ENCODE measurements around the gene TRAFD1. TPM values are rescaled to one million over a fixed set of nuclear protein-coding genes. Genes with fewer than 3 reads are reported as not detected.
A peak's percentile ranks its signal among the peaks of the same experiment; 100 is the strongest.

TRAFD1 gene
- total RNA-seq, 1 experiment from 2014 or later, result 25.5 TPM

- BruUV-seq (replicated peaks), result no TSS peak
- Histone ChIP-seq H3K9me2 (ENCODE audit: insufficient read depth) (no peaks in the 10 kb centered on the region), H3K27me3 (ENCODE audit: insufficient read depth, low read length) (no peaks in the 10 kb centered on the region), H3K27ac (ENCODE audit: low read depth, low read length) (no peak overlapping the region), H4K20me1 (ENCODE audit: insufficient read depth) (no peaks in the 10 kb centered on the region), H3K4me3 (replicated peaks in 1 of 2; ENCODE audit: low read depth in 1 of 2, low read length in 2 of 2) (no peak overlapping the region), H3K4me1 (ENCODE audit: control insufficient read depth in 1 of 2, insufficient read depth in 2 of 2, low read length in 2 of 2) (no peaks in the 10 kb centered on the region), H3K36me3 (ENCODE audit: control insufficient read depth in 1 of 2, insufficient read depth in 2 of 2, low read length in 2 of 2) (peaks cover 0 to 4% of the 10 kb centered on the region in 2 experiments; a peak in 1 of 4 replicates), H3K9ac (ENCODE audit: low read length) (no peak overlapping the region), H2AFZ (ENCODE audit: low read depth, low read length, poor library complexity, severe bottlenecking) (no peak overlapping the region), H3K79me2 (ENCODE audit: insufficient read depth, low read length) (no peaks in the 10 kb centered on the region), H3K9me3 (ENCODE audit: control insufficient read depth in 1 of 2, insufficient read depth in 1 of 2, low read depth in 1 of 2, low read length in 2 of 2) (no peaks in the 10 kb centered on the region), H3K4me2 (ENCODE audit: low read length) (no peak overlapping the region)
- peak in 1 of 3 experiments; percentile 9; a peak in 1 of 6 replicates for TF ChIP-seq CTCF (IDR thresholded peaks at IDR 0.05 in 2 of 3, conservative IDR thresholded peaks at IDR 0.05 in 1 of 3; ENCODE audit: borderline replicate concordance in 1 of 3, insufficient read depth in 1 of 3, low read depth in 2 of 3, low read length in 2 of 3)
- no peak for TF ChIP-seq ELF1 (IDR thresholded peaks at IDR 0.05; ENCODE audit: borderline replicate concordance, low read depth)
- no peak for DNase-seq (ENCODE audit: low read depth, low spot score)
- ATAC-seq, result no peak
- POLR2A ChIA-PET, result no interaction called here
- intact Hi-C loops (cut with micrococcal nuclease), result no loop called here
- CTCF ChIA-PET, result no interaction called here
- RAD21 ChIA-PET (ENCODE audit: low non-redundant PET in 1 of 2, low total read pairs in 2 of 2, uncharacterized antibody in 2 of 2, unreplicated experiment in 2 of 2), result interaction anchor here in 1 of 2 experiments (0.7 kb wide), 1 partner anchor 17 kb away, joined by 3 read pairs; no protein-coding TSS in a partner anchor
These were observed 54.6 kb downstream of the TRAFD1 start for GRCh38 chr12:112179916-112180315.

- POLR2A ChIA-PET, result no interaction called here
- Histone ChIP-seq H3K27me3 (ENCODE audit: insufficient read depth, low read length) (no peaks in the 10 kb centered on the region), H3K4me3 (replicated peaks in 1 of 2; ENCODE audit: low read depth in 1 of 2, low read length in 2 of 2) (no peak overlapping the region), H3K9me3 (ENCODE audit: control insufficient read depth in 1 of 2, insufficient read depth in 1 of 2, low read depth in 1 of 2, low read length in 2 of 2) (no peaks in the 10 kb centered on the region), H2AFZ (ENCODE audit: low read depth, low read length, poor library complexity, severe bottlenecking) (no peak overlapping the region), H3K36me3 (ENCODE audit: control insufficient read depth in 1 of 2, insufficient read depth in 2 of 2, low read length in 2 of 2) (peaks cover 0 to 4% of the 10 kb centered on the region in 2 experiments; a peak in 1 of 4 replicates), H3K4me2 (ENCODE audit: low read length) (no peak overlapping the region), H3K9ac (ENCODE audit: low read length) (no peak overlapping the region), H3K27ac (ENCODE audit: low read depth, low read length) (no peak overlapping the region), H3K4me1 (ENCODE audit: control insufficient read depth in 1 of 2, insufficient read depth in 2 of 2, low read length in 2 of 2) (no peaks in the 10 kb centered on the region), H3K9me2 (ENCODE audit: insufficient read depth) (no peaks in the 10 kb centered on the region), H3K79me2 (ENCODE audit: insufficient read depth, low read length) (no peaks in the 10 kb centered on the region), H4K20me1 (ENCODE audit: insufficient read depth) (no peaks in the 10 kb centered on the region)
- intact Hi-C loops (cut with micrococcal nuclease), result no loop called here
- RAD21 ChIA-PET (ENCODE audit: low non-redundant PET in 1 of 2, low total read pairs in 2 of 2, uncharacterized antibody in 2 of 2, unreplicated experiment in 2 of 2), result interaction anchor here in 1 of 2 experiments (0.7 kb wide), 1 partner anchor 16 kb away, joined by 3 read pairs; no protein-coding TSS in a partner anchor
- no TSS peak for BruUV-seq (replicated peaks)
- no peak for DNase-seq (ENCODE audit: low read depth, low spot score)
- ATAC-seq, result no peak
- CTCF ChIA-PET, result no interaction called here
- TF ChIP-seq YY1 (IDR thresholded peaks at IDR 0.05; ENCODE audit: extremely low read depth, insufficient replicate concordance, low read depth, low read length) (no peak), ZBTB33 (IDR thresholded peaks at IDR 0.05; ENCODE audit: extremely low read depth, insufficient replicate concordance, low read length) (no peak), ELF1 (IDR thresholded peaks at IDR 0.05; ENCODE audit: borderline replicate concordance, low read depth) (no peak), MAX (IDR thresholded peaks at IDR 0.05) (no peak), POLR2AphosphoS5 (IDR thresholded peaks at IDR 0.05; ENCODE audit: low read depth, low read length) (no peak), ATF3 (IDR thresholded peaks at IDR 0.05) (no peak), EZH2phosphoT487 (IDR thresholded peaks at IDR 0.05; ENCODE audit: borderline replicate concordance) (no peak), RAD21 (IDR thresholded peaks at IDR 0.05; ENCODE audit: low read depth) (no peak), SP1 (IDR thresholded peaks at IDR 0.05; ENCODE audit: low read depth) (no peak), TCF7L2 (IDR thresholded peaks at IDR 0.05; ENCODE audit: borderline replicate concordance, extremely low read depth, insufficient read depth, insufficient read length) (no peak), SIN3A (IDR thresholded peaks at IDR 0.05; ENCODE audit: low read depth) (no peak), POLR2A (IDR thresholded peaks at IDR 0.05; ENCODE audit: borderline replicate concordance, extremely low read depth, insufficient read depth, insufficient read length) (no peak), FOSL1 (IDR thresholded peaks at IDR 0.05; ENCODE audit: low read depth) (no peak), ZNF274 (IDR thresholded peaks at IDR 0.05; ENCODE audit: low read depth, low read length) (no peak), CBX3 (IDR thresholded peaks at IDR 0.05; ENCODE audit: low read depth) (no peak), EGR1 (IDR thresholded peaks at IDR 0.05; ENCODE audit: low read depth) (no peak), SRF (IDR thresholded peaks at IDR 0.05; ENCODE audit: low read depth) (no peak)
These were observed 55.1 kb downstream of the TRAFD1 start for GRCh38 chr12:112180422-112180821.

Data from HCT116 (cell line).